Activated B cell treated with CpG ODN at 0.5 μM for 24 hours (primary cell): ENCODE data around the gene RC3H1. TPM values are rescaled to one million over a fixed set of nuclear protein-coding genes. Genes with fewer than 3 reads are reported as not detected.

Experiments
- ATAC-seq: fragments of 200-7000 bp; cut with Tn5 transposase; one replicate; pipeline ENCODE4 v1.10.0; 2021; ENCODE audit warnings: low read depth, mild to moderate bottlenecking, moderate library complexity
- CTCF ChIA-PET: fragments of 350-600 bp; sonication (Branson Sonifier 250); formaldehyde crosslinking; loops from one replicate; lab custom pipeline; 2021; ENCODE audit warnings: antibody characterized with exemption; lab: Charles Lee
- POLR2A ChIA-PET: fragments of 350-600 bp; sonication (Branson Sonifier 250); formaldehyde crosslinking; loops from one replicate; lab custom pipeline; 2021; ENCODE audit warnings: antibody characterized with exemption; lab: Charles Lee
- DNase-seq: peaks from one replicate; pipeline ENCODE4 v3.0.0; 2022
- H3K27ac Mint-ChIP-seq: one replicate; pipeline ENCODE4 v1.8.0; 2020; ENCODE audit warnings: mixed read lengths
- H3K27me3 Mint-ChIP-seq: one replicate; pipeline ENCODE4 v1.8.0; 2021; ENCODE audit warnings: mixed read lengths
- H3K36me3 Mint-ChIP-seq: one replicate; pipeline ENCODE4 v1.8.0; 2021; ENCODE audit warnings: low read depth, mixed read lengths
- H3K4me1 Mint-ChIP-seq: one replicate; pipeline ENCODE4 v1.8.0; 2021; ENCODE audit warnings: mixed read lengths
- H3K4me3 Mint-ChIP-seq: one replicate; pipeline ENCODE4 v1.8.0; 2020; ENCODE audit warnings: mild to moderate bottlenecking, mixed read lengths
- H3K9me3 Mint-ChIP-seq: one replicate; pipeline ENCODE4 v1.8.0; 2020; ENCODE audit warnings: mixed read lengths
- intact Hi-C: fragments of 100-400 bp; cut with micrococcal nuclease; formaldehyde crosslinking; loops from one replicate; pipeline ENCODE4 v1.15.1; 2024
- total RNA-seq: library from RNA; stranded (reverse); gene quantifications from 2 replicates; pipeline ENCODE4 v1.2.3, GENCODE V29; 2022
- TF ChIP-seq, protein P1 (sequence below): fragments of 200-600 bp; IDR thresholded peaks from one replicate; pipeline ENCODE4 v1.8.0; 2022; ENCODE audit warnings: antibody characterized with exemption, mild to moderate bottlenecking

RC3H1 gene
- total RNA-seq, 1 donor from 2014 or later = 55.6 TPM

DNA sequence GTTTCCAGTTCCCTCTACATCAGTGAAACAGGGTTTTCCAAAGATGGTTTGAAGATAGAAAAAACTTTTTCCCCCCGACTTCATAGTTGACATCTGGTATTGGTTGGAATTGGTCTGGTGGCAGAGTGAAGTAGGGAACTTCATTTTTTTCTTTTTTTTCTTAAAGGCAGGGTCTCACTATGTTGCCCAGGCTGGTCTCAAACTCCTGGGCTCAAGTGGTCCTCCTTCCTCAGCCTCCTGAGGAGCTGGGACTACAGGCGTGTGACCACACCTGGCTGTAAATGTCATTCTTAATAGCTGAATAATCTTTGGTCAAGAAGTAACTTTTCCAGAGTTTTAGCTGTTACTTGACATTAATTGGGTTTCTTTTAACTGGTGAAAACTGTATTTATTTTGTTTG is 132.3 kb downstream of the RC3H1 start:
- no peak overlapping the region for H3K4me3 Mint-ChIP-seq
- no peaks in the 10 kb centered on the region for H3K9me3 Mint-ChIP-seq
- ATAC-seq = no peak
- no peaks in the 10 kb centered on the region for H3K27me3 Mint-ChIP-seq
- CTCF ChIA-PET = no interaction called here
- no peaks in the 10 kb centered on the region for H3K4me1 Mint-ChIP-seq
- H3K36me3 Mint-ChIP-seq = peaks cover 65% of the 10 kb centered on the region
- DNase-seq = no peak
- POLR2A ChIA-PET = no interaction called here
- intact Hi-C loops = no loop called here
- H3K27ac Mint-ChIP-seq = no peak overlapping the region
- TF ChIP-seq, protein P1, sequence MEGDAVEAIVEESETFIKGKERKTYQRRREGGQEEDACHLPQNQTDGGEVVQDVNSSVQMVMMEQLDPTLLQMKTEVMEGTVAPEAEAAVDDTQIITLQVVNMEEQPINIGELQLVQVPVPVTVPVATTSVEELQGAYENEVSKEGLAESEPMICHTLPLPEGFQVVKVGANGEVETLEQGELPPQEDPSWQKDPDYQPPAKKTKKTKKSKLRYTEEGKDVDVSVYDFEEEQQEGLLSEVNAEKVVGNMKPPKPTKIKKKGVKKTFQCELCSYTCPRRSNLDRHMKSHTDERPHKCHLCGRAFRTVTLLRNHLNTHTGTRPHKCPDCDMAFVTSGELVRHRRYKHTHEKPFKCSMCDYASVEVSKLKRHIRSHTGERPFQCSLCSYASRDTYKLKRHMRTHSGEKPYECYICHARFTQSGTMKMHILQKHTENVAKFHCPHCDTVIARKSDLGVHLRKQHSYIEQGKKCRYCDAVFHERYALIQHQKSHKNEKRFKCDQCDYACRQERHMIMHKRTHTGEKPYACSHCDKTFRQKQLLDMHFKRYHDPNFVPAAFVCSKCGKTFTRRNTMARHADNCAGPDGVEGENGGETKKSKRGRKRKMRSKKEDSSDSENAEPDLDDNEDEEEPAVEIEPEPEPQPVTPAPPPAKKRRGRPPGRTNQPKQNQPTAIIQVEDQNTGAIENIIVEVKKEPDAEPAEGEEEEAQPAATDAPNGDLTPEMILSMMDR = no peak

DNA sequence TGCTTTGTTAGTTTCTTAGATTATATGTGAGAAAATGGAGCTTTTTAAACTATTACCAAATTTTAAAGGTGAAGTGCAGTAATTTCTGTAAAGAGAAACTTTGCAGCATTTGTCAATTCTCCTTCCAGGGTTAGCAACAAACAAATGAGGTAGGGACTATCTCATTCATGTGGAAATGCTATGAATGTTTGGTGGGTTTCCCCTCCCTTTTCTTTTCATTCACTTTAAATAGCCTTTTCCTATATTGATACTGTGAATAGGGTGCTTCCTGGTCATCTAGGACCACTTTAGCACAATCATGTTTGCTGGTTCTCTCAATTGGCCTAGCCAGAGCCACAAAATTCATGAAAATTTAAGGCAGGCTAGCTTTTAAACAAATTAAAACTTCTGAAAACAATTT is 133.4 kb downstream of the RC3H1 start:
- Mint-ChIP-seq H3K27me3 (no peaks in the 10 kb centered on the region), H3K4me1 (no peaks in the 10 kb centered on the region), H3K36me3 (peaks cover 58% of the 10 kb centered on the region), H3K4me3 (no peak overlapping the region), H3K9me3 (no peaks in the 10 kb centered on the region), H3K27ac (no peak overlapping the region)
- TF ChIP-seq, protein P1 = no peak
- POLR2A ChIA-PET = interaction anchor here (0.6 to 1.3 kb wide), 2 partner anchors 20 to 34 kb away, joined by 3 to 4 read pairs; partner anchors contain the start of gene ZBTB37
- no peak for DNase-seq
- CTCF ChIA-PET = no interaction called here
- no peak for ATAC-seq
- intact Hi-C loops = no loop called here

DNA sequence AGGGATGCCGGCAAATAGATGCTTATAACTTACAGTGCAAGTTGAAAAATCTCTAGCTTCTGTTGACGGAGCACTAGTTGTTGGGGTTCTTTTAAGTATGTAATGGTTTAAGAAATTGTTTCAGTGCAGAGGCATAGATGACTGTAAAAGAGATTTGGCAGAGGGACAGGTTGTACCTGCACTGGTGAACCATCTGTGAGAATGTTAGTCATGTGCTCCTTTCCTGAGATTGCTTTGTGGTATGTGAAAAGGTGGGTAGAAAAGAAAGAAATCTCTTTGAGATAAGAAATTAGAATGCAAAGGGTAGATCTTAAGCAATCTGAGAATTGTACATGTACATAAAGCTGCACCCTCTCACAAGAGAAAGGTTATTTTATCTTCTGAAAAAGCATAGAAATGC is 134.5 kb downstream of the RC3H1 start:
- H3K27me3 Mint-ChIP-seq = no peaks in the 10 kb centered on the region
- TF ChIP-seq, protein P1 = no peak
- DNase-seq (no peak), ATAC-seq (no peak)
- no peak overlapping the region for H3K27ac Mint-ChIP-seq
- H3K36me3 Mint-ChIP-seq = peaks cover 54% of the 10 kb centered on the region
- no peaks in the 10 kb centered on the region for H3K4me1 Mint-ChIP-seq
- POLR2A ChIA-PET = no interaction called here
- CTCF ChIA-PET = no interaction called here
- intact Hi-C loops = no loop called here
- H3K4me3 Mint-ChIP-seq = no peak overlapping the region
- no peaks in the 10 kb centered on the region for H3K9me3 Mint-ChIP-seq

DNA sequence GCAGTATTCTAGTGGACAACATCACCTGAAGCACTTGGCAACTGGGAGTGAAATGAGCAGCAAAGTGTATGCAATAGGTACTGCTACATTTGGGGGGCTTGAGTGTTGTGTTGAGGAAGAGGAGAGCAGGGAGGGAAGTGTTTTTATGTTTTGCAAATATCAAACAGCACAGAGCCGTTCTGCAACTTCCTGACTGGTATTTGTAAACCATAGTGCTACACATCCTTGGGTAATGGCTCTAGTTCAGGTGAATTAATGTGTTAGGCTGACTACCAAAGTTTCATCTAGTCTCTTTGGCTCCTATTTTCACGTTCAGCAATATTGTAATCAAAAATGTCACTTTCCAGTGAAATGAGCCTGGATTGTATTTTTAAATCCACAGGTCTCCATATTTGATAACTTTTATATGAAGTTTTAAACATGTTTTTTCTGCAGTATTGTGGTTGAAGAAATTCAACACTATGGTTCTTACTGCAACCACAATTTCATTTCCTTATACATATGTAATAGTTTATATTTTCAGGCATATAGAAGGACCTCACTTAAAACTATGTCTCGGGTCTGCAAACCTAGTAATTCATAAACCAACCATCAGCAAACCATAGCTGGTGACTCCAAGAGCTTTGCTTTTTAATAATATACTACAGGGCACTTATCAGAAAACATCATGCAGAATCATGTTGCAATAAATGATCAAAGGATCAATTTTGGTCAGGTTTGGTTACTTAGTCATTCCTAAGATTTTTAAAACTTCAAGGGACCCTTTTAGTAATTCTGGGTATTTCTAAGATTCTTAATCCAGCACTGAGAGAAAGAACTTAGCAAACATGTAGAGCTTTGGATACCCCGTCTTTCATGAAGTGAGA is 135.2 kb downstream of the RC3H1 start:
- Mint-ChIP-seq H3K27ac (no peak overlapping the region), H3K27me3 (no peaks in the 10 kb centered on the region), H3K4me1 (no peaks in the 10 kb centered on the region), H3K4me3 (no peak overlapping the region), H3K36me3 (peaks cover 50% of the 10 kb centered on the region), H3K9me3 (no peaks in the 10 kb centered on the region)
- intact Hi-C loops = no loop called here
- DNase-seq (no peak), ATAC-seq (no peak)
- ChIA-PET CTCF (no interaction called here), POLR2A (no interaction called here)
- TF ChIP-seq, protein P1 = no peak

DNA sequence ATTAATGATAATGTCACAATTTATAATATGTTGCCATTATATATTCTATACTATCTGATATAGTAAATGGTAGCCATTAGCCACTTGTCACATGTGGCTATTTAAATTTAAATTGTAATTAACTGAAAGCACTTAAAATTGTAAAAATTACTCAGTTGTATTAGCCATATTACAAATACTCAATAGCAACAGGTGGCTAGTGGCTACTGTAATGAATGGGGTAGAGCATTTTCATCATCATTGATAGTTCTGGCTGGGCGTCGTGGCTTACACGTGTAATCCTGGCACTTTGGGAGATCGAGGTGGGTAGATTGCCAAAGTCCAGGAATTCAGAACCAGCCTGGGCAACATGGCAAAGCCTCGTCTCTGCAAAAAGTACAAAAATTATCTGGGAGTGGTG is 137.5 kb downstream of the RC3H1 start:
- no peaks in the 10 kb centered on the region for H3K4me1 Mint-ChIP-seq
- POLR2A ChIA-PET = no interaction called here
- TF ChIP-seq, protein P1 = no peak
- no peak for DNase-seq
- no peaks in the 10 kb centered on the region for H3K9me3 Mint-ChIP-seq
- no peak overlapping the region for H3K4me3 Mint-ChIP-seq
- H3K27me3 Mint-ChIP-seq = no peaks in the 10 kb centered on the region
- H3K27ac Mint-ChIP-seq = no peak overlapping the region
- intact Hi-C loops = no loop called here
- no peak for ATAC-seq
- CTCF ChIA-PET = no interaction called here
- peaks cover 41% of the 10 kb centered on the region for H3K36me3 Mint-ChIP-seq

Other genes with a start within 250 kb of the RC3H1 start
- 24.0 and 26.0 TPM in 2 replicates for gene DARS2, start 197.7 kb downstream of the RC3H1 start, total RNA-seq
- gene CENPL, start 197.5 kb downstream of the RC3H1 start, total RNA-seq = 12.7 and 14.0 TPM in 2 replicates
- gene GAS5, start 154.4 kb downstream of the RC3H1 start, total RNA-seq = 701 and 722 TPM in 2 replicates
- 21.1 and 24.6 TPM in 2 replicates for gene ZBTB37, start 154.0 kb downstream of the RC3H1 start, total RNA-seq
- 0.24 TPM in 2 replicates for gene SERPINC1, start 105.0 kb downstream of the RC3H1 start, total RNA-seq
- 103 and 126 TPM in 2 replicates for gene RABGAP1L, start 137.2 kb upstream of the RC3H1 start, total RNA-seq